H1 (cell line): ENCODE measurements around the gene SNX3.

Experiments used
- ASH2L ChIP-seq: fragments of 200-600, 300-600 bp; sonication (generic); IDR thresholded peaks from one replicate; pipeline ENCODE4 v1.7.1; 2017; ENCODE audit warnings: low read length
- BACH1 ChIP-seq: IDR thresholded peaks from 2 replicates; pipeline ENCODE4 v1.6.1; 2012; ENCODE audit warnings: low read length, improper control_type of control experiment
- BRCA1 ChIP-seq: IDR thresholded peaks from 2 replicates; pipeline ENCODE4 v1.6.1; 2012; ENCODE audit warnings: low read depth, low read length, improper control_type of control experiment
- CREB1 ChIP-seq: IDR thresholded peaks from 2 replicates; pipeline ENCODE4 v1.6.1; 2012; ENCODE audit warnings: inconsistent platforms
- CTCF ChIP-seq, 3 experiments: IDR thresholded peaks; 1 replicate in 2 of 3; 2 replicates in 1 of 3; pipeline versions ENCODE4 v1.5.1 to v1.6.1; 2011; ENCODE audit warnings: low read length in 3 of 3, mild to moderate bottlenecking in 3 of 3, inconsistent platforms in 2 of 3, low read depth in 1 of 3, moderate library complexity in 1 of 3; ENCODE audit not compliant: insufficient read depth in 1 of 3; ENCODE audit errors: control extremely low read depth in 1 of 3
- HDAC2 ChIP-seq, 2 experiments: fragments of 300-600 bp in 1 of 2; sonication (generic) in 1 of 2; IDR thresholded peaks; 2 replicates each; pipeline ENCODE4 v1.6.1; 2011 to 2012; ENCODE audit warnings: low read depth in 2 of 2, low read length in 2 of 2, mild to moderate bottlenecking in 2 of 2, moderate library complexity in 2 of 2, borderline replicate concordance in 1 of 2, inconsistent platforms in 1 of 2
- POLR2A ChIP-seq, 2 experiments: IDR thresholded peaks; 1 replicate in 1 of 2; 2 replicates in 1 of 2; pipeline ENCODE4 v1.6.1; 2011; ENCODE audit warnings: low read depth in 2 of 2, low read length in 2 of 2, mild to moderate bottlenecking in 2 of 2; ENCODE audit errors: control extremely low read depth in 1 of 2
- SIN3A ChIP-seq, 2 experiments: IDR thresholded peaks in 1 of 2; conservative IDR thresholded peaks in 1 of 2; 2 replicates each; pipeline ENCODE4 v1.6.1; 2011 to 2012; ENCODE audit warnings: low read length in 2 of 2, improper control_type of control experiment in 1 of 2, low read depth in 1 of 2, mild to moderate bottlenecking in 1 of 2

GRCh38 chr6:108170332-108171290, 90.2 kb downstream of the SNX3 start:
- no peak for TF ChIP-seq POLR2A (IDR thresholded peaks at IDR 0.05; ENCODE audit: control extremely low read depth in 1 of 2, low read depth in 2 of 2, low read length in 2 of 2)
- no peak for TF ChIP-seq CTCF (IDR thresholded peaks at IDR 0.05; ENCODE audit: control extremely low read depth in 1 of 3, insufficient read depth in 1 of 3, low read depth in 1 of 3, low read length in 3 of 3)
- no peak for TF ChIP-seq HDAC2 (IDR thresholded peaks at IDR 0.05; ENCODE audit: borderline replicate concordance in 1 of 2, low read depth in 2 of 2, low read length in 2 of 2)
- TF ChIP-seq BRCA1, result no peak
- no peak for TF ChIP-seq SIN3A (conservative IDR thresholded peaks at IDR 0.05 in 1 of 2, IDR thresholded peaks at IDR 0.05 in 1 of 2; ENCODE audit: low read depth in 1 of 2, low read length in 2 of 2)
- TF ChIP-seq BACH1, result no peak
- TF ChIP-seq CREB1, result no peak
- peak; percentile 35 for TF ChIP-seq ASH2L
